ENCODE measurements around the gene ITSN2.
"Not testable (repeated sequence)": the region's sequence is repeated elsewhere in the genome, so short reads cannot be mapped to it uniquely, and the experiment has no call there.

ITSN2 gene

DNA sequence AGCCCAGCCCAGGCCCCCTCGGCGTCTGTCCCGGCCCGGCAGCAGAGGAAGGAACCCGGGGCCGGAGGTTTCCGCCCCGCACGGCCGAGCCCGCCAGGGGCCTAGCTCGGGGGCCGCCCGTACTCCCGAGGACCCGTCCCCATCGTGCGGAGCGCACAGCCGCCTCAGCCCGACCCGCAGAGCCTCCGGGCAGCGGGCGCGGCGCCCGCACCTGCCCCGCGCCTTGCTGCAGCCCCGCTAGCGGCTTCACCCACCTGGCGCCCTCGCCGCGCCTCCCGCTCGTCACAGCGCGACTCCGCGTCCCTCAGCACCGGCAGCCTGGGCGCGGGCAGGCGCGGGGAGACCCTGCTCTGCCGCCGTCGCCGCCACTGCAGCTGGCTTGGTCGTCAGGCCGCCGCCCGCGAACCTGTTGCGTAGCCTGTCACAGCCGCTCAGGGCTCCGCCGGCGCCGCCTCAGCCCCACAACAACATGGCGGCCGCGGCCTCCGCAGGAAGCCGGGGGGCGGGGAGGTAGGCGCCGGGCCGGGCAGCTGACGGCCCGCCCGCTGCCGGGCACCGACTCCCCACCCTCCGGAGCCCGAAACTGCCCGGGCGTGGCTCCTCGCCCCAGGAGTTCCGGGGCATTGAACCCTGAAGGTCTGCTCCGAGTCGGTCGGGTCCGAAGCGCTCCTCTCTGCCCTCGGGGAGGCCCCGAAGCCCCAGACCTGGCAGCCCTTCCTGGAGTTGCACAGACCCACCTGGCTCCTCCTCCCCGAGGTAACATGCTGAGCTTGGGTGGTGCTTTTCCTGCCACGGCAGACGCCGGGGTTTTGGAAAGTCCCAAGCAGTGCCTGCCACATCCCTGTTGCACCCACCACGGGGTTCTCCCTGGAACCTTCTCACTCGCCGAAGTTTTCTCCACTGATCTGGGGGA is at the start of gene ITSN2:
ITSN2 (minus strand) TSS at position 487 of the 913 bp plus-strand sequence. CDS start 32,454 bp downstream, outside the sequence.
- DNase-seq (ENCODE audit: low read depth) = peak; percentile 72

DNA sequence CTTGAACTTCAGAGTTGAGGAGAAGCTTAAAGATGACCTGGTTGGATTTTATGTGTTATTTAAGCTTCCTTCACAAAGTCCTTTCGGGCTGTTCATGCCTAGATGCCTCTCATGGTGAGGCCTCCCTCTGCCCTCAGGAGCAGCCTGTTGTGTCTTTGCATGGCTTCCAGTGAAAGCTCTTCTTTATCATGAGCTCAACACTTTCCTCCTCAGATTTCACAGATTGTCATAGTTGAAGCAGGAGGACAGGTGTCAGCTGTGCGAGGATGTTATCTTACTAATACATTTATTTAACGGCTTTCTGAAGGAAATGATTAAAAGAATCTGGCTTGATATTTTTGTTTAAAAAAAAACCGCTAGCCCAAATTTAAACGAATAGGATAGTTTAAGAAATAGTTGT is 48.8 kb upstream of the ITSN2 start:
- no peak for DNase-seq (ENCODE audit: low read depth)

DNA sequence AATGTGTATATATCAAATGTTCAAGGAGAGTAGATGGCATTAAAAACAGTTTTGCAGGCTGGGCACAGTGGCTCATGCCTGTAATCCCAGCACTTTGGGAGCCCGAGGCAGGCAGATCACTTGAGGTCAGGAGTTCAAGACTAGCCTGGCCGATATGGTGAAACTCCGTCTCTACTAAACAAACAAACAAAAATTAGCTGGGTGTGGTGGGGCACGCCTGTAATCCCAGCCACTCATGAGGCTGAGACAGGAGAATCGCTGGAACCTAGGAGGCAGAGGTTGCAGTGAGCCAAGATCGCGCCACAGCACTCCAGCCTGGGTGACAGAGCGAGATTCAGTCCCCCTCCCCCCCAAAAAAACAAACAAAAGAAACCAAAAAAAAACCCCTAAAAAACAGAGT is 48.4 kb upstream of the ITSN2 start:
- not testable (repeated sequence) for DNase-seq (ENCODE audit: low read depth)

DNA sequence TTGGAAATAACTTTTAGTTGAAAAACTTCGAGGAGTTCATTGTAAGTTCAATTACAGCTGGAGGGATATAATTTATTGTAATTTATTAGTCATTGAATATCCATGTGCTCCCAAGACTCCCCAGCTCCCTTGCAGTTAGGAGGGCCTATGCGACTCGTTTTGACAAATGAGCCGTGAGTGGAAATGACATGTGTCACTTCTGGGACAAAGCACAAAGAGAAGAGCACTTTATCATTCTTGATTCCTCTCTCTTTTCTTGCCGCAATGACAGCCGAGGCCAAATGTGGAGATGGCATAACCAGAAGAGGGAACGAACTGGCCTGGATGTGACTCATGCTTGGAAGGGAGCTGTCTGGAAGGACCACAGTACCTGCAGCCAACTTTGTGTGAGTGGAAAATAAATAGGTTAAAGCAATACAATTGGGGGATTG is 44.2 kb upstream of the ITSN2 start:
- DNase-seq (ENCODE audit: low read depth) = no peak

DNA sequence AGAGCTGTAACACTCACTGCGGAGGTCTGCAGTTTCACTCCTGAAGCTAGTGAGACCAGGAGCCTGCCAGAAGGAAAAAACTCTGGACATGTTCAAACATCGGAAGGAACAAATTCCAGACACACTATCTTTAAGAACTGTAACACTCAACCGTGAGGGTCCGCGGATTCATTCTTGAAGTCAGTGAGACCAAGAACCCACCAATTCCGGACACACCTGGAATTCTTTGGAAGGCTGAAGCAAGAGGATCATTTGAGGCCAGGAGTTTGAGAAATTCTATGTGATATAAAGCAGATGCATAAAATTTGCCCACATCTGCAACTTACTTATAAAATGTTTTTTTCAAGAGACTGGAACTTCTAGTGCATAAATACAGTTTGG is 43.5 kb upstream of the ITSN2 start:
- no peak for DNase-seq (ENCODE audit: low read depth)

DNA sequence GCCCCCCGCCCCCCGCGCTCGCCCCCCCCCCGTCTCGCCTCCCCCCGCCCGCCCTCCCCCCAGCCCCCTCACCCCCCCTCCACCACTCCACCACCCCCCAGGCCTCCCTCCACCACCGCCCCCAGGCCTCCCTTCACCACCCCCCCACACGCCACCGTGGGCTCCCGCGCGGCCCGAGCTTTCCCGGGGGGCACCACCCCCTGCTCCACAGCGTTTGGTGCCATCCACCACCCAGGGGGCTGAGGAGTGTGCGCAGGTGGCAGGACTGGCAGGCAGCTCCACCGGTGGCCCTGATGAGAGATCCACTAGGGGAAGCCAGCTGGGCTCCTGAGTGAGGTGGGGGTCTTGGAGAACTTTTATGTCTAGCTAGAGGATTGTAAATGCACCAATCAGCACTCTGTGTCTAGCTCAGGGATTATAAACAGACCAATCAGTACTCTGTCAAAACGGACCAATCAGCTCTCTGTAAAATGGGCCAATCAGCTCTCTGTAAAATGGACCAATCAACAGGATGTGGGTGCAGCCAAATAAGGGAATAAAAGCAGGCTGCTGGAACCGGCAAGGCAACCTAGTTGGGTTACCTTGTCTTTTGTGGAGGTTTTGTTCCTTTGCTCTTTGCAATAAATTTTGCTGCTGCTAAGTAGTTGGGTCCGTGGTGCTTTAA is 43.0 kb upstream of the ITSN2 start:
- no peak for DNase-seq (ENCODE audit: low read depth)

DNA sequence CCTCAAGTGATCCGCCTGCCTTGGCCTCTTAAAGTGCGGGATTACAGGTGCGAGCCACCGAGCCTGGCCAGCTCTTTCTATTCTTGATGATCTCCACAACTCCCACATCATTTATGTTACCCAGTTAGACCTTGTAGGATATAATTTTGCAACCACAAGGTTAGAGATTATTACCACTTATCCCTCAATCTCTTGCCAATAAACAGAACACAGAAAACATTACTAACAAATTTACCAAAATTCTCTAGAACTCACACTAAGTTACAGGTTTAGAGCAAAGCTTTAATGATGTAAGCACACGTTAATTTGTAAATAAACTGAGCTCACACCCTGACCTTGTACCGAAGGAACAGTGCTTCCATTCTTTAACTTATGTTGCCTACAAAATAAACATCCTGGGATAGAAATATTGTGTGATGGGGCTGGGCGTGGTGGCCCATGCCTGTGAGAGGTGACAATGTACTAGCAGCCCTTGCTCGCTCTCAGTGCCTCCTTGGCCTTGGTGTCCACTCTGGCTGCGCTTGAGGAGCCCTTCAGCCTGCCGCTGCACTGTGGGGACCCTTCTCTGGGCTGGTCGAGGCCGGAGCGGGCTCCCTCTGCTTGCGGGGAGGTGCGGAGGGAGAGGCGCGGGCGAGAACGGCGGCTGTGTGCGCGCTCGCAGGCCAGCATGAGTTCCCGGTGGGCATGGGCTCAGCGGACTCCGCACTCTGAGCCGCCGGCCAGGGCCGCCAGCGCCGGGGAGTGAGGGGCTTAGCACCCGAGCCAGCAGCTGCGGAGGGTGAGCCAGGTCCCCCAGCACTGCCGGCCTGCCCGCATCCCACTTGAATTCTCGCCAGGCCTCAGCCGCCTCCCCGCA is 42.1 kb upstream of the ITSN2 start:
- DNase-seq (ENCODE audit: low read depth) = no peak

DNA sequence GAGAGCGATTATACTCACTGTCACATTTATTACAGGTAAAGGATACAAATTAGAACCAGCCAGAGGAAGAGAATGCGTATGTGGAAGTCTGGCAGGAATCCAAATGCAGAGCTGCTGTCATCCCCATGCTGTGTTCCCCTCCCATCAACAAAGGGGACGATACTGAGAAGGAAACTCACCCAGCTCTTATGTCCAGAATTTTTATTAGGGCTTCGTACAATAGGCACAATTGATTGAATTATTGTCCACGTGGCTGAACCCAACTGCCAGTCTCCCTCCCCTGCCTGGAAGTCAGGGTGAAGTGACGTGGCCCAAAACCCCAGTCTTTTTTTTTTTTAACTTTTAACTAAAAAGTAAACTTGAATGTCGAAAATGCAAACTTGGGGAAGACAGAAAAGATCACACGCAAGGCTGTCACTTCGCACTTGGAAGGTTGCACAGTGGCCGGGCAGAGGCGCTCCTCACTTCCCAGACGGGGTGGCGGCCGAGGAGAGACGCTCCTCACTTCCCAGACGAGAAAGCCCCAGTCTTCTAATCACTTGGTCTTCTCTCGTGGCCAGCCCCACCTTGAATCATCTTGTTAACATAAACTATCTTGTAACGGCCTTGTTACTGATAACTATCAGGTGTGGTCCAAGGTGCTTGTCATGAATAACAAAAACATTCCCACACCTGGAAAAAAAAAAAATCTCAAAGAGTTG is 40.0 kb upstream of the ITSN2 start:
- no peak for DNase-seq (ENCODE audit: low read depth)

DNA sequence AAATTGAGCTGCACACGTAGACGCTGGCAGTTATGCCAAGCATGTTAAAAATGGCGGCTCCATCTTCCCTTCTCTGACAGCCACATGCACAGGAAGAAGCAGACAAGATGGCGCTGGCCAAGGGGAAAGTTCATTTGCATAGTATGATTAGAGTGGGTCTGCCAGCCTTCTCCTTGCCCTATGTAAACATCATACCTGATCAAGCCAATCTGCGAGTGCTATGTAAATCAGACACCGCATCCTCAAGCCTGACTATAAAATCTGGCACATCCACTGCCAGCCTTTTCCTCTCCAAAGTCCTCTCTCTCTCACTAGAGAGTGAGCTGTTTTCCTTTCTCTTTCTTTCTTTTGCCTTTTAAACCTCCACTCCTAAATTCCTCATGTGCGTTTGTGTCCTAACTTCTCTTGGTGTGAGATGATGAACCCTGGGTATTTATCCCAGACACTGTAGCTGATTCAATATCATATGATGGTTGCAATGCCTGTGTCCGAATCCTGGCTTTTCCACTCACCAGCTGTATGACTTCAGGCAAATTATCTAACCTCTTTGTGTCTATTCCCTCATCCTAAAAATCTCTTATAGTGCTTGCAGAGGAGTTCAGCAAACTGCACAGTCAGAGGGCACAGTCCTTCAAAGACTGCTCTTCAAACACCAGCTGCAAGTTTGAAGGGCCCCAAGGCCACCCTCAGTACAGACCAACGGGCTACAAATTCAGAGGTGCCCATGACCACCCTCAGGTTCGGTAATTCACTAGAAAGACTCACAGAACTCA is 39.3 kb upstream of the ITSN2 start:
- DNase-seq (ENCODE audit: low read depth) = no peak

DNA sequence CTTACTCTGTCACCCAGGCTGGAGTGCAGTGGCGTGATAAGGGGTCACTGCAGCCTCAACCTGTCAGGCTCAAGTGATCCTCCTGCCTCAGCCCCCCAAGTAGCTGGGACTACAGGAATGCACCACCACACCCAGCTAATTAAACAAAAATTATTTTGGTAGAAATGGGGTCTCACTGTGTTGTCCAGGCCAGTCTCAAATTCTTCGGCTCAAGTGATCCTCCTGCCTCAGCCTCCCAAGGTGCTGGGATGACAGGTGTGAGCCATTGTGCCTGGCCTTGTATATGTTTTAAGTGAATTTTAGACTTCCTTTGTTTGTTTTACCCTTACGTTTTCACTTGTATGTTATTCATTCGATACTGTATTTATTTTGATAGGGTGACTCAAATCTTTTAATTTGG is 34.7 kb upstream of the ITSN2 start:
- no peak for DNase-seq (ENCODE audit: low read depth)

DNA sequence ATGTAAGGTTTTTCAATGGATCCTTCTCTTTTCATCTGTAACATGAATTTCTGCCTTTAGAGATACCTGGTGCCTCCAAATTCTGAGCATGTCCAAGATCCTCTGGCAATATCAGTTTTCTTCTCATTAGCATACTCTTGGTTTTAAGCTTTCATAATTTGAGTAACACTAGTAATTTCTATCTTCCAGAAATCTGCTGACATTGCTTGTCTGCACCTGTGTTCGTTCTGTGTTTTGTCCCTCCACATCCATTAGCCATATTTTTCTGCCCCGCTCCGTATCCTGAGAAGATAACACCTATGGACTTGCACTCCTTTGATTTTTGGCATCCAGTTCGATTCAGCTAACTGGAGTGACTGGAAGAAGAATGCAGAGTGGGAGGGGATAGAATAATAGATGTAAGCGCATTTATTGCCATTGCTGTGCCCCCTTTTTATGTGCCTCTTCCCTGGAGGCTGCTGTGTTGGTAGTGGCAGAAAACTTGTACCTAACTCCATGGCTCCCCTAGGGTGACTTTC is 32.3 kb upstream of the ITSN2 start:
- DNase-seq (ENCODE audit: low read depth) = no peak

DNA sequence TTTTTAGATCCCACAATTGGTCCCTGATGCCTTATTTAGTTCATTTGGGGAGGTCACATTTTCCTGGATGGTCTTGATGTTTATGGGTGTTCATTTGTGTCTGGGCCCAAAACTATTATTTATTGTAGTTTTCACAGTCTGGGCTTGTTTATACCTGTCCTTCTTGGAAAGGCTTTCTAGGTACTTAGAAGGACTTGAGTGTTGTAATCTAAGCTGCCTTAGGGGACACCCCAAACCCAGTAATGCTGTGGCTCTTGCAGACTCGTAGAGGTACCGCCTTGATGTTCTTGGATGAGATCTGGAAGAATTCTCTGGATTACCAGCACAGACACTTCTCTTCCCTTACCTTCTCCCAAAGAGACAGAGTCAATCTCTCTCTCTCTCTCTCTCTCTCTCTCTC is 25.0 kb upstream of the ITSN2 start:
- DNase-seq (ENCODE audit: low read depth) = no peak

DNA sequence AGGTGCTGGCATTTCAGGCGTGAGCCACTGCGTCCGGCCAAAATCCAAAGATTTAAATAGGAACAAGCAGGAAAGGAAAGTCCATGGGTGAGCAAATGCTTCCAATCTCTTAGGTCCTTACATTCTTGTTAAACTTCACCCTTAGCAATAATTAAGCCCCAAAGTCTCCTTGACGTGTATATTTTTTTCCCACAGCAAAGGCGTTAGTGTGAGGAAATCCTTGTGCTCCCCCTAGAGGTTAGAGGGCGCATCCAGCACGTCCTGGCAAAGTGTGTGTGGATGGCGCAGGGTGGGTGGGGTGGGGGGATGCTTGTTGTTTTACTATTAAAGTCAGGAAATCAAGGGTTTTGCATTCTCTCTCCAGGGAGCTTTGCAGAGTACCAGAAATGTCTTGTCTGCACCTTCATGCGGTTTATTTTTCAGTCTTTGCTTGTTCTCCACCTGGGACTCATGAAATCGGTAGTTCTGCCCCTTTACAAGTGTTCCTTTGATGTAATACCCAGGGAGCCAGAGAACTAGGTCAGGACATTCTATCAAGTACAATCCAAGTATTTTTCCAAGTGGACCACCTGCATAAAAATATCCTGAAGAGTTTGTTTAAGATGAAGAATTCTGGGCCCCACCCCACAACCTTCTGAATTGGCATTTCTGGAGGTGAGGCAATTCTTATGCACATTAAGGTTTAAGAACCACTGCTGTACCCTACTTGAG is 22.2 kb upstream of the ITSN2 start:
- peak; percentile 20 for DNase-seq (ENCODE audit: low read depth)

DNA sequence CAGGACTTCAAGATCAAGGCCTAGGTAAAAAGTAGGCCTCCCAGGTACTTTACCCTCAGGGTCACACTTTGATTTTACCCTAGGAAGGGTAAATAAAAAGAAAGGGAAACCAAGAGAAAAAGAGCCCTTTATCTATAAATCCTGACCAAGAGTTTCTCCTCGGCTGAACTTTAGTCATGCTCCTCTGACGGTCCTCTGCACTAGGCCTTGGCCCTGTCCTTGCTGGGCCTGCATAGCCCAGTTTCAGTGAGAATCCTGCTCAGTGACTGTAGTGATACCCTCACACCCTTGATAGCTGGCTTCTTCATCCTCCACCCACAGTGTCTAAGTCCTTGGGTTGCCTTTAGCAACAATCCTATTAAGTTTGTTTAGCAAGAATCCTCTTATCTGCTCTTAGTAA is 20.5 kb upstream of the ITSN2 start:
- no peak for DNase-seq (ENCODE audit: low read depth)

DNA sequence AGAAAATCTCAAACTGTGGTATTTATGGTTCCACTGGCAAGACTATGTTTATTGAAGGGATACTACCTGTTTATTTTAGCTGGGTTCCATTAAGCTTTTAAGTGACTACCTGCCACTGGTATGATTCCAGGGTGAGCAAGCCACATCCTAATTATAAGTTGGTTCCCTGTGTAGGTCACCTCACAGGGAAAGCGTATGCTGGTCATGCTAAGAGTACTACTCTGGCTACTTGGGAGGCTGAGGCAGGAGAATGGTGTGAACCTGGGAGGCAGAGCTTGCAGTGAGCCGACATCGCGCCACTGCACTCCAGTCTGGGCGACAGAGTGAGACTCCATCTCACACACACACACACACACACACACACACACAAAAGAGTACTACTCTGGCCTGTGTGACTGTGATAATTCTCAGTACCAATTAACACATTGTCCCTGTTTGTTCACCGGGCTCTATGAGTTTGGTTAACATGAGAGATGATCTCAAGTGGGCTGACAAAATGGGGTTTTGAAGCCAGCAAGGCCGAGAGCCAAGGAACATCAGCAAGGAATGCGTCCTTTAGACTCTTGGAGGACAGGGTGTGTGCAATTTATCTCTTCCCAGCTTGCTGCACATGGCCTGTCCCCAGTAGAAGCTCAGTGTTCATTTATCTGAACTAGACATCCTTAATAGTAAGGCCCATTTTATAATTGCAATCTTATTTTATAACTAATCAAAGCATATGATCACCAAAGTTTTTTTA is 15.2 kb upstream of the ITSN2 start:
- no peak for DNase-seq (ENCODE audit: low read depth)

DNA sequence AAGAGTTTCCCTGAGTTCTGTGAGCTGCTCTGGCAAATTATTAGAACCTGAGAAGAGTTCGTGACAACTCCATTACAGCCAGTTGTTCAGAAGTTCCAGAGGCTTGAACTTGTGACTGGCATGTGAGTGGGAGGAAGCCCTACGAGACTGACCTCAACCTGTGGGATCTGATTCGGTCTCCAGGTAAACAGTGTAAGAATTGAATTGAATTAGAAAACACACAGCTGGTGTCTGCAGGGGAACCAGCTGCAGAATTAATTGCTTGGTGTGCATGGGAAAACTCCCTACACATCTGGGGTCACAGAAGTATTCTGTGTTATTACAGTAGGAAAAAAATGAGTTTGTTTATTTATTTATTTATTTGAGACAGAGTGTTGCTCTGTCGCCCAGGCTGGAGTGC is 14.0 kb upstream of the ITSN2 start:
- DNase-seq (ENCODE audit: low read depth) = no peak

DNA sequence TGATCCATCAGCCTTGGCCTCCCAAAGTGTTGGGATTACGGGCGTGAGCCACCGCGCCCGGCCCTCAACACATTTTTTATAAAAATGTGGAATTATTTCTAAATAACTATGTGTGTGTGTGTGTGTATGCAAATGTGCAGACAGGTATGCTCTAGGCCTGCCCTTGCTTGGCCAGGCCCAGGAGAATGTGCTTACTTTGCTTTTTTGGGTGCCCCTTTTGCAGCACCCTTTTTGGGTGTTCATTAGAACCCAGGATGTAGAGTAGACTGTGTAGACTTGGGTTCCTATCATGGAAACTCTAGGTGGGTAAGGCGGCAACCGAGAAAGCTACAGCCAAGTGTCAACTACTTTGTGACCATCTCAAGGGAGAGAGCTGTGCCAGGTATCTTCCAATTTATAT is 11.7 kb upstream of the ITSN2 start:
- no peak for DNase-seq (ENCODE audit: low read depth)

DNA sequence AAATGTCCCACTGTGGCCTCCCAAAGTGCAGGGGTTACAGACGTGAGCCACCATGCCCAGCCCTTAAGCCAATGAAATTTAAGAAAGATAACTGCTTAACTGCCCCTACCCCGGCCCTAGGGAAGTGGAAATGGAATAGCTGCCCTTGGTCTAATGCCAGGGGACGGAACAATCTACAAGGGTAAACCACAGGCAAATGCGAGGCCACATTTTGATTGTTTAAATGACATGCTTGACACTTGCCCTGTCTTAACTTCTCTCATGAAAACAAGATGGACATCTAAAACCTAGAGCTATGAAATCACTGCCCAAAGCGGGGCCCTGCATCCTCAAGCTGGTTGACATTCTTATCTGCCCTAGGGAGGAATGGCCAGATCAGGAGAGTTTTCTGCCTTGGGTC is 5.5 kb upstream of the ITSN2 start:
- DNase-seq (ENCODE audit: low read depth) = no peak

DNA sequence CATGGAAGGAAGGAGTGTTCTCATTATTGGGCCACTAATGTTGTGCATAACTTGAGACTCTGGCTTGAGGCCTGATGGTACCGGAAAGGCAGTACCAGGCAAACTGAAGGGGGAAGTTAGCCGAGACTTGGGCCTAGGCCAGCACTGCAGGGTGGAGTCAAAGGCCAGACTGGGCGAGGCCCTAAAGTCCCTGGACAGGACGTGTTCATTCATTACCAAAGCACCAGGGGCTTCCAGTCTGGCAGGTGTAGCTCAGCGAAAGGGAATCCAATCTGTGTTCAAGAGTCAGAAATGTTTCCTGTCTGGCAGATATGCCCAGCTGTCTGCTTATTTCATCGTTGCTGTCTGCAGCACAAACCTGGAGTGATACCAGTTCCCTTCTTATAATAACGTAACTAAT is 4.7 kb upstream of the ITSN2 start:
- no peak for DNase-seq (ENCODE audit: low read depth)

DNA sequence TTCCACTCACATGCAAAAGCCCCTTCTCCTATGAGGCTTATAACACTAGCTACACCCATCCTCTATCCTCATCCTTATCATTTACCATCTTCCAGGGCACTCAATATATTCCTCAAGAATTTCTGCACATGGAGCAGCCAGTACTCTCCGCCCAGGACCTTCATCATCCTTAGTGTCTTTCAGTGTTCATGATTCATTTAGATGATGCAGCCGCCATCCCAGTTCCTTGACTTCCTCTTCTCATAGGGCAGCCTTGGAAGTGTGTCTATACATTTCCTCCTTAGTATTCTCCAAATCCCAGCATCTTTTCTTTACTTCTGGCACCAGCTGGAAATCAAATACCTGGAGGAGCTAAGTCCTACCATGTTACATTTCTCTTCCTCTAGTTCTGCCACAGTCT is 3.0 kb upstream of the ITSN2 start:
- DNase-seq (ENCODE audit: low read depth) = no peak
